IMR-90 (cell line): ENCODE data around the gene HEATR3. TPM values are rescaled to one million over a fixed set of nuclear protein-coding genes. Genes with fewer than 3 reads are reported as not detected.

ENCODE experiments used
- ATAC-seq: fragments of 200-7000 bp; cut with Tn5 transposase; 2 replicates; pipeline ENCODE4 v1.9.1; 2020; ENCODE audit warnings: low read depth, mild to moderate bottlenecking, moderate library complexity
- BruUV-seq: library from RNA; stranded (reverse); fragments of 400-500 nt; replicated peaks from 2 replicates; lab custom pipeline; 2021; lab: Mats Ljungman, UMichigan
- CTCF ChIA-PET: fragments of 300-600 bp; formaldehyde crosslinking; extraction: SDS; loops from one replicate; lab custom pipeline; 2021; ENCODE audit warnings: antibody characterized with exemption; lab: Yijun Ruan, JAX
- POLR2A ChIA-PET: fragments of 300-600 bp; sonication (Branson Sonifier 250); formaldehyde crosslinking; loops from one replicate; lab custom pipeline; 2022; ENCODE audit warnings: antibody characterized with exemption; ENCODE audit not compliant: unreplicated experiment; lab: Charles Lee
- DNase-seq: peaks from one replicate; pipeline ENCODE4 v3.0.0; 2013
- H2AFZ ChIP-seq: replicated peaks from 2 replicates; pipeline ENCODE3; 2013; ENCODE audit warnings: low read length, mild to moderate bottlenecking; ENCODE audit not compliant: poor library complexity
- H2AK5ac ChIP-seq: 2 replicates; pipeline ENCODE4 v1.6.1; 2013; ENCODE audit warnings: low read depth, low read length, inconsistent platforms
- H2AK9ac ChIP-seq: replicated peaks from 2 replicates; pipeline ENCODE3; 2013; ENCODE audit warnings: mild to moderate bottlenecking, low read depth, low read length, moderate library complexity; ENCODE audit not compliant: poor library complexity
- H2BK120ac ChIP-seq: 2 replicates; pipeline ENCODE4 v1.6.1; 2013; ENCODE audit warnings: low read depth, low read length, inconsistent platforms
- H2BK15ac ChIP-seq: 3 replicates; pipeline ENCODE4 v1.6.1; 2013; ENCODE audit warnings: low read depth, low read length, inconsistent platforms
- H2BK20ac ChIP-seq: 2 replicates; pipeline ENCODE4 v1.6.1; 2013; ENCODE audit warnings: low read depth, mild to moderate bottlenecking, inconsistent platforms, low read length, moderate library complexity
- H2BK5ac ChIP-seq: 2 replicates; pipeline ENCODE4 v1.6.1; 2013; ENCODE audit warnings: mild to moderate bottlenecking, low read depth, low read length, inconsistent platforms; ENCODE audit not compliant: poor library complexity, severe bottlenecking
- H3K14ac ChIP-seq: replicated peaks from 2 replicates; pipeline ENCODE4 v1.6.1; 2013; ENCODE audit warnings: low read depth, low read length, inconsistent platforms
- H3K18ac ChIP-seq: 2 replicates; pipeline ENCODE4 v1.6.1; 2013; ENCODE audit warnings: low read depth, low read length, control low read depth
- H3K23ac ChIP-seq: 2 replicates; pipeline ENCODE4 v1.6.1; 2013; ENCODE audit warnings: low read depth, low read length, inconsistent platforms
- H3K27ac ChIP-seq: 2 replicates; pipeline ENCODE4 v1.5.1; 2013; ENCODE audit warnings: mild to moderate bottlenecking, control low read depth, low read length; ENCODE audit not compliant: insufficient read depth
- H3K27me3 ChIP-seq: 2 replicates; pipeline ENCODE4 v1.6.1; 2013; ENCODE audit warnings: low read length; ENCODE audit not compliant: control insufficient read depth, insufficient read depth
- H3K36me3 ChIP-seq: 2 replicates; pipeline ENCODE4 v1.6.1; 2013; ENCODE audit warnings: low read length, mixed read lengths; ENCODE audit not compliant: control insufficient read depth, insufficient read depth
- H3K4ac ChIP-seq: 2 replicates; pipeline ENCODE4 v1.6.1; 2013; ENCODE audit warnings: low read depth, low read length, inconsistent platforms
- H3K4me1 ChIP-seq: 2 replicates; pipeline ENCODE4 v1.6.1; 2013; ENCODE audit warnings: low read length, mixed read lengths; ENCODE audit not compliant: control insufficient read depth, insufficient read depth
- H3K4me2 ChIP-seq: 2 replicates; pipeline ENCODE4 v1.6.1; 2013; ENCODE audit warnings: low read depth, mild to moderate bottlenecking, control low read depth, low read length, moderate library complexity
- H3K4me3 ChIP-seq: 2 replicates; pipeline ENCODE4 v1.5.1; 2013; ENCODE audit warnings: low read depth, mild to moderate bottlenecking, control low read depth, low read length, moderate library complexity; ENCODE audit not compliant: insufficient read depth
- H3K56ac ChIP-seq: 2 replicates; pipeline ENCODE4 v1.6.1; 2013; ENCODE audit warnings: low read length, inconsistent platforms; ENCODE audit not compliant: insufficient read depth; ENCODE audit errors: extremely low read depth
- H3K79me1 ChIP-seq, 2 experiments: 2 replicates each; pipeline ENCODE4 v1.6.1; 2013; ENCODE audit warnings: low read length in 2 of 2, inconsistent platforms in 1 of 2, low read depth in 1 of 2
- H3K9ac ChIP-seq: 2 replicates; pipeline ENCODE4 v1.6.1; 2013; ENCODE audit warnings: low read depth, low read length, control low read depth
- H3K9me1 ChIP-seq: 2 replicates; pipeline ENCODE4 v1.6.1; 2013; ENCODE audit warnings: low read length, inconsistent platforms; ENCODE audit not compliant: insufficient read depth
- H3K9me3 ChIP-seq: 2 replicates; pipeline ENCODE4 v1.6.1; 2013; ENCODE audit warnings: low read length; ENCODE audit not compliant: control insufficient read depth, insufficient read depth
- H4K20me1 ChIP-seq: 2 replicates; pipeline ENCODE4 v1.6.1; 2013; ENCODE audit warnings: low read length, inconsistent platforms; ENCODE audit not compliant: insufficient read depth
- H4K5ac ChIP-seq: 2 replicates; pipeline ENCODE4 v1.6.1; 2013; ENCODE audit warnings: mild to moderate bottlenecking, low read depth, low read length, control low read depth
- H4K8ac ChIP-seq, 2 experiments: 2 replicates each; pipeline ENCODE4 v1.6.1; 2013; ENCODE audit warnings: low read depth in 2 of 2, low read length in 2 of 2, control low read depth in 1 of 2, inconsistent platforms in 1 of 2
- H4K91ac ChIP-seq: 2 replicates; pipeline ENCODE4 v1.6.1; 2013; ENCODE audit warnings: low read depth, low read length, inconsistent platforms; ENCODE audit not compliant: insufficient read depth
- BHLHE40 ChIP-seq: fragments of 150-350 bp; IDR thresholded peaks from 2 replicates; pipeline ENCODE4 v1.6.1; 2016; ENCODE audit warnings: mild to moderate bottlenecking, low read depth, low read length
- CEBPB ChIP-seq: IDR thresholded peaks from 2 replicates; pipeline ENCODE4 v1.6.1; 2012; ENCODE audit warnings: low read depth, low read length, improper control_type of control experiment
- CHD1 ChIP-seq: IDR thresholded peaks from 2 replicates; pipeline ENCODE4 v1.6.1; 2012; ENCODE audit warnings: low read depth, low read length, improper control_type of control experiment
- FOS ChIP-seq: fragments of 150-350 bp; IDR thresholded peaks from 2 replicates; pipeline ENCODE4 v1.6.1; 2016; ENCODE audit warnings: low read depth, low read length
- MAFK ChIP-seq: IDR thresholded peaks from 2 replicates; pipeline ENCODE4 v1.6.1; 2012; ENCODE audit warnings: low read depth, low read length, improper control_type of control experiment
- MAZ ChIP-seq: IDR thresholded peaks from 2 replicates; pipeline ENCODE4 v1.6.1; 2012; ENCODE audit warnings: low read depth, mild to moderate bottlenecking, low read length, improper control_type of control experiment, moderate library complexity, borderline replicate concordance
- MXI1 ChIP-seq: IDR thresholded peaks from 2 replicates; pipeline ENCODE4 v1.6.1; 2012; ENCODE audit warnings: low read depth, mild to moderate bottlenecking, low read length, moderate library complexity, borderline replicate concordance
- NFE2L2 ChIP-seq: fragments of 150-350 bp; IDR thresholded peaks from 2 replicates; pipeline ENCODE4 v1.6.1; 2016; ENCODE audit warnings: low read depth, mild to moderate bottlenecking, low read length
- POLR2A ChIP-seq: IDR thresholded peaks from 2 replicates; pipeline ENCODE4 v1.6.1; 2012; ENCODE audit warnings: mild to moderate bottlenecking, low read depth, low read length
- RAD21 ChIP-seq: IDR thresholded peaks from 2 replicates; pipeline ENCODE4 v1.6.1; 2012; ENCODE audit warnings: low read length, improper control_type of control experiment
- RCOR1 ChIP-seq: IDR thresholded peaks from 2 replicates; pipeline ENCODE4 v1.6.1; 2012; ENCODE audit warnings: mild to moderate bottlenecking, low read length, improper control_type of control experiment; ENCODE audit not compliant: insufficient replicate concordance
- RFX5 ChIP-seq: IDR thresholded peaks from 2 replicates; pipeline ENCODE4 v1.8.0; 2012; ENCODE audit warnings: low read depth, mild to moderate bottlenecking, low read length, moderate library complexity
- SMC3 ChIP-seq: fragments of 150-350 bp; IDR thresholded peaks from 2 replicates; pipeline ENCODE4 v1.6.1; 2016; ENCODE audit warnings: low read depth, mild to moderate bottlenecking, antibody characterized with exemption, low read length, moderate library complexity
- WGBS, 2 experiments: methylation state at CpG; one replicate each; pipeline versions ENCODE4 v1.1.5 to v1.1.7; 2013; ENCODE audit warnings: missing lambda C conversion rate in 2 of 2; ENCODE audit not compliant: insufficient read length in 1 of 2; ENCODE audit errors: extremely low coverage in 2 of 2; 5-methylcytosine and 5-hydroxymethylcytosine counted together
- dilution Hi-C: fragments of 300-500 bp; cut with HindIII; formaldehyde crosslinking; loops from one replicate; pipeline ENCODE4 v1.14.3; 2018; ENCODE audit warnings: low sequenced_read_pairs; ENCODE audit not compliant: unreplicated experiment
- in situ Hi-C: fragments of 300-500 bp; cut with MboI; formaldehyde crosslinking; loops from 3 replicates; pipeline ENCODE4 v1.14.3; 2019; ENCODE audit warnings: low sequenced_read_pairs, inconsistent platforms, mixed read lengths
- intact Hi-C: fragments of 100-400 bp; cut with micrococcal nuclease; formaldehyde crosslinking; loops from 2 replicates; pipeline ENCODE4 v1.10.0; 2022
- polyA plus RNA-seq, 3 experiments: library from polyadenylated mRNA; depleted of rRNA; stranded (reverse); fragments of >200 nt; gene quantifications; 2 replicates each; pipeline ENCODE4 v1.2.3, GENCODE V29; 2012; ENCODE audit warnings: low replicate concordance in 1 of 3
- total RNA-seq: library from RNA; depleted of rRNA; stranded (reverse); fragments of >200 nt; gene quantifications from 2 replicates; pipeline ENCODE4 v1.2.3, GENCODE V29; 2012
- TF ChIP-seq, protein P1 (sequence below): fragments of 150-350 bp; IDR thresholded peaks from 2 replicates; pipeline ENCODE4 v1.6.1; 2016; ENCODE audit warnings: low read depth, mild to moderate bottlenecking, low read length, moderate library complexity, borderline replicate concordance
- TF ChIP-seq, protein P2 (sequence below): fragments of 150-350 bp; IDR thresholded peaks from 2 replicates; pipeline ENCODE4 v1.6.1; 2017; ENCODE audit warnings: mild to moderate bottlenecking, antibody characterized with exemption, low read length, low read depth
- TF ChIP-seq, protein P3 (sequence below): conservative IDR thresholded peaks from 2 replicates; pipeline ENCODE4 v1.5.1; 2012; ENCODE audit warnings: mild to moderate bottlenecking, low read depth, low read length, improper control_type of control experiment

Gene HEATR3
- total and polyA plus RNA-seq, 2 of the 4 experiments (the other 2 are of a cell fraction): 9.4 to 21.1 TPM

- POLR2A ChIA-PET: no interaction called here
- Histone ChIP-seq H3K27me3 (no peaks in the 10 kb centered on the region), H3K14ac (no peak overlapping the region), H2BK15ac (no peak overlapping the region), H3K36me3 (peaks cover 36% of the 10 kb centered on the region), H2AFZ (no peak overlapping the region), H2AK9ac (no peak overlapping the region), H3K4me3 (no peak overlapping the region), H2BK120ac (no peak overlapping the region), H3K79me1 (peaks cover 8 to 12% of the 10 kb centered on the region in 2 experiments), H3K9me1 (peaks cover 4% of the 10 kb centered on the region; the same call in 1 of the 2 replicates), H3K18ac (no peak overlapping the region), H3K56ac (no peak overlapping the region), H3K4me1 (no peaks in the 10 kb centered on the region), H3K27ac (no peak overlapping the region), H4K8ac (no peak overlapping the region), H4K5ac (no peak overlapping the region), H3K9ac (no peak overlapping the region), H2AK5ac (no peak overlapping the region), H4K20me1 (no peaks in the 10 kb centered on the region; the same call in 1 of the 2 replicates), H2BK20ac (no peak overlapping the region), H3K4ac (no peak overlapping the region), H2BK5ac (no peak overlapping the region), H3K4me2 (no peak overlapping the region), H3K23ac (no peak overlapping the region), H3K9me3 (no peaks in the 10 kb centered on the region), H4K91ac (no peak overlapping the region)
- WGBS, 2 experiments: 100% methylated on average over 1 of the region's 8 CpGs; no CpG with 5 or more reads in 1 of the 2 experiments
- DNase-seq (no peak), ATAC-seq (no peak)
- in situ Hi-C loops (loop anchor here (25.0 kb wide), 1 partner anchor 278 kb away; the partner anchor contains the start of gene BRD7), dilution Hi-C loops (no loop called here), intact Hi-C loops (no loop called here)
- no peak for TF ChIP-seq MXI1
- no peak for TF ChIP-seq RAD21
- no peak for TF ChIP-seq RFX5
- TF ChIP-seq, protein P1, sequence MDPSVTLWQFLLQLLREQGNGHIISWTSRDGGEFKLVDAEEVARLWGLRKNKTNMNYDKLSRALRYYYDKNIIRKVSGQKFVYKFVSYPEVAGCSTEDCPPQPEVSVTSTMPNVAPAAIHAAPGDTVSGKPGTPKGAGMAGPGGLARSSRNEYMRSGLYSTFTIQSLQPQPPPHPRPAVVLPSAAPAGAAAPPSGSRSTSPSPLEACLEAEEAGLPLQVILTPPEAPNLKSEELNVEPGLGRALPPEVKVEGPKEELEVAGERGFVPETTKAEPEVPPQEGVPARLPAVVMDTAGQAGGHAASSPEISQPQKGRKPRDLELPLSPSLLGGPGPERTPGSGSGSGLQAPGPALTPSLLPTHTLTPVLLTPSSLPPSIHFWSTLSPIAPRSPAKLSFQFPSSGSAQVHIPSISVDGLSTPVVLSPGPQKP: no peak
- TF ChIP-seq CHD1: no peak
- TF ChIP-seq, protein P2, sequence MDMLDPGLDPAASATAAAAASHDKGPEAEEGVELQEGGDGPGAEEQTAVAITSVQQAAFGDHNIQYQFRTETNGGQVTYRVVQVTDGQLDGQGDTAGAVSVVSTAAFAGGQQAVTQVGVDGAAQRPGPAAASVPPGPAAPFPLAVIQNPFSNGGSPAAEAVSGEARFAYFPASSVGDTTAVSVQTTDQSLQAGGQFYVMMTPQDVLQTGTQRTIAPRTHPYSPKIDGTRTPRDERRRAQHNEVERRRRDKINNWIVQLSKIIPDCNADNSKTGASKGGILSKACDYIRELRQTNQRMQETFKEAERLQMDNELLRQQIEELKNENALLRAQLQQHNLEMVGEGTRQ: no peak
- TF ChIP-seq FOS: no peak
- no peak for TF ChIP-seq CEBPB
- TF ChIP-seq, protein P3, sequence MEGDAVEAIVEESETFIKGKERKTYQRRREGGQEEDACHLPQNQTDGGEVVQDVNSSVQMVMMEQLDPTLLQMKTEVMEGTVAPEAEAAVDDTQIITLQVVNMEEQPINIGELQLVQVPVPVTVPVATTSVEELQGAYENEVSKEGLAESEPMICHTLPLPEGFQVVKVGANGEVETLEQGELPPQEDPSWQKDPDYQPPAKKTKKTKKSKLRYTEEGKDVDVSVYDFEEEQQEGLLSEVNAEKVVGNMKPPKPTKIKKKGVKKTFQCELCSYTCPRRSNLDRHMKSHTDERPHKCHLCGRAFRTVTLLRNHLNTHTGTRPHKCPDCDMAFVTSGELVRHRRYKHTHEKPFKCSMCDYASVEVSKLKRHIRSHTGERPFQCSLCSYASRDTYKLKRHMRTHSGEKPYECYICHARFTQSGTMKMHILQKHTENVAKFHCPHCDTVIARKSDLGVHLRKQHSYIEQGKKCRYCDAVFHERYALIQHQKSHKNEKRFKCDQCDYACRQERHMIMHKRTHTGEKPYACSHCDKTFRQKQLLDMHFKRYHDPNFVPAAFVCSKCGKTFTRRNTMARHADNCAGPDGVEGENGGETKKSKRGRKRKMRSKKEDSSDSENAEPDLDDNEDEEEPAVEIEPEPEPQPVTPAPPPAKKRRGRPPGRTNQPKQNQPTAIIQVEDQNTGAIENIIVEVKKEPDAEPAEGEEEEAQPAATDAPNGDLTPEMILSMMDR: no peak
- TF ChIP-seq POLR2A: no peak
- no peak for TF ChIP-seq BHLHE40
- no peak for TF ChIP-seq RCOR1
- TF ChIP-seq SMC3: no peak
- TF ChIP-seq MAFK: no peak
- TF ChIP-seq MAZ: no peak
- TF ChIP-seq NFE2L2: no peak
- CTCF ChIA-PET: no interaction called here
- no TSS peak for BruUV-seq
These were observed 18.2 kb downstream of the HEATR3 start for GRCh38 chr16:50083996-50084395.
